Panc1 (cell line): ENCODE results near the gene TRIM44.

ENCODE experiments used
- CTCF ChIP-seq: fragments of 450-650 bp; IDR thresholded peaks from 2 replicates; pipeline ENCODE4 v1.5.1; 2017; ENCODE audit warnings: mild to moderate bottlenecking
- REST ChIP-seq, 2 experiments: IDR thresholded peaks; 2 replicates each; pipeline ENCODE4 v1.6.1; 2011 to 2012; ENCODE audit warnings: low read depth in 2 of 2, control low read depth in 1 of 2, low read length in 1 of 2, mild to moderate bottlenecking in 1 of 2, moderate library complexity in 1 of 2; ENCODE audit not compliant: insufficient read depth in 1 of 2
- SIN3A ChIP-seq: IDR thresholded peaks from 2 replicates; pipeline ENCODE4 v1.6.1; 2012; ENCODE audit warnings: low read depth, mild to moderate bottlenecking, low read length, moderate library complexity, borderline replicate concordance; ENCODE audit not compliant: insufficient read depth

GRCh38 chr11:35641964-35642363, 20.6 kb upstream of the TRIM44 start:
- TF ChIP-seq SIN3A (no peak), CTCF (no peak), REST (IDR thresholded peaks at IDR 0.05; ENCODE audit: insufficient read depth in 1 of 2, low read depth in 2 of 2, low read length in 1 of 2) (no peak)
